Ectodermal cell (in vitro differentiated cells): ENCODE measurements around the gene EEF1G.
A peak's percentile ranks its signal among the peaks of the same experiment; 100 is the strongest.

ENCODE experiments used
- H3K27ac ChIP-seq: 2 replicates; pipeline ENCODE4 v1.7.0; 2013; ENCODE audit warnings: mild to moderate bottlenecking, low read depth, low read length; ENCODE audit not compliant: insufficient read depth, poor library complexity, severe bottlenecking
- H3K27me3 ChIP-seq: 2 replicates; pipeline ENCODE4 v1.7.0; 2013; ENCODE audit warnings: mild to moderate bottlenecking, low read length; ENCODE audit not compliant: insufficient read depth, control insufficient read depth, poor library complexity, severe bottlenecking
- H3K36me3 ChIP-seq: one replicate; pipeline ENCODE4 v1.7.0; 2013; ENCODE audit warnings: low read length; ENCODE audit not compliant: control insufficient read depth, insufficient read depth
- H3K4me1 ChIP-seq: one replicate; pipeline ENCODE4 v1.7.0; 2013; ENCODE audit warnings: low read length; ENCODE audit not compliant: control insufficient read depth, insufficient read depth
- H3K4me3 ChIP-seq: 2 replicates; pipeline ENCODE4 v1.7.0; 2013; ENCODE audit warnings: low read depth, low read length, control low read depth; ENCODE audit not compliant: insufficient read depth
- H3K9me3 ChIP-seq: 2 replicates; pipeline ENCODE4 v1.7.0; 2013; ENCODE audit warnings: mild to moderate bottlenecking, low read length, moderate library complexity; ENCODE audit not compliant: control insufficient read depth
- WGBS, 2 experiments: methylation state at CpG; one replicate each; pipeline ENCODE4 v1.1.7; 2013; ENCODE audit warnings: missing lambda C conversion rate in 2 of 2; 5-methylcytosine and 5-hydroxymethylcytosine counted together

EEF1G gene

DNA sequence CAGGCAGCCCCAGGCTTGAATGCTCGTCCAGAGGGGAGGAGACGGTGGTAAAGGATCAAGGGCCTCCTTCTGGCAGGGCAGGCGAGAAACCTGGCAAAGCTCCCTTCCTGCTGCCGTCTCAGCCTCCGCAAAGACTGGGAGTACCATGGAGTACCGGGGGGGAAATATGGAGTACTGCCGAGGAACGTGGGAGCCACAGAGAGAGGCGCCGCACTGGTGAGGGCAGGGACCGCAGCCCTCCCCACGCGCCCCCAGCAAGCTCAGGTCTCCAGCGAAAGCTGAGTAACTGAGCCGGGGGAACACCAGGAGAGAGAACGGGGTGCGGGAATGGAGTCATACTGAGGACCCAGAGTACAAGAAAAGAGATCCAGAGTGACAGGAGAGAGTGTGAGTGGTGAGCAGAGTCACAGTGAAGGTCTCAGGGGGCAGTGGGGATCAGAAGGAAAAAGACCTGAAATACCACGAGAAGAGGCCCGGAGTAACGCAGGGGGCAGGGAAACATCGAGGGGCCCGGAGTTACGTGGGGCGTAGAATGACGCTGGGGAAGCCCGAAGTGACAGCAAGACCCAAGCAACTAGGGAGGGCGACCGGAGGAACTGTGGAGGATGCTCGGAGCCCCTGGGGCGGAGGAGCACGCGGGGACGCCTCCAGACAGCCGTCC lies 38.1 kb upstream of the EEF1G start:
- Histone ChIP-seq H3K27ac (no peak overlapping the region), H3K9me3 (no peaks in the 10 kb centered on the region), H3K36me3 (no peaks in the 10 kb centered on the region), H3K4me1 (peaks cover 11% of the 10 kb centered on the region), H3K4me3 (peak overlapping the region; percentile 63), H3K27me3 (peaks cover 6% of the 10 kb centered on the region)
- WGBS, 2 experiments = 7 to 8% methylated on average over 34 of the region's 34 CpGs

DNA sequence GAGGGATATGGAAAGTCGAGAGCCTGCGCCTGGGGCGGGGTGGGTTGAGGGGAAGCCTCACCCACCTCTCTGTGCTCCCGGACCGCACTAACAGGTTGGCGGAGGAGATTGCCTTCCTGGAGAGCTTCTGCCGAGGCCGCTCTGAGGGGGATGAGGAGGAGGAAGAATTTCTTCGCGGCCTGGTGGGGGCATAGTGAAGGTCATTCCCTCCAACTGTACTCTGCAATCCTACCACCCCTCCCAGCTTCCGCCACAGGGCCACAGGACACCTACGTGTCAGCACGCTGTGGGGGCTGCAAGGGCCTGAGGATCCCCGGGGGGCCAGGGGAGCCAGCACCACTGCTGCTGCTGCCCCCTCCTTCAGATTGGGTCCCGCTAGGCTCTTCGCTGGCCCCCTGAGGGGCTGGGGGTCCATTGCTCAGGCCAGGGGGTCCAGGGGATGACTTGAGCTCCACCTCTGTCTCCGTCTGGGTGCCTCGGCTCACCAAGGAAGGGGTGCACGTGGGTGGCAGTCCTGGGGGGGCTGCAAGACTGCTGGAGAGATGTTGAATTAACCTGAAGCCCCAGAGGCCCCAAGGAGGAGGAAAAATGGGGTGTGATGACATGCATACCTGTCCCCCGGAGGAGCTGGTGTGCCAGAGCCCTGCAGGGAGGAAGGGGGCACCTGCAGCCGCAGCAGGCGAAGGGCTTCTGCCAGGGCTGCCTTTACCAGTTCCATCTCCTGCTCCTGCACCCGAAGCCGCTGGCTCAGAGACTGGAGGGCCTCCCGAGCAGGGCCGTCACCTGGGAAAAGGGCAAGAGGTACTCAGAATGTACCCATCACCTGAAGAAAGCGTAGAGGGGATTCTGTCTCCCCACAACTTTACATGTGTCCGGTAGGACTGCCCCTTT lies 37.4 kb upstream of the EEF1G start:
- no peaks in the 10 kb centered on the region for H3K9me3 ChIP-seq
- H3K4me3 ChIP-seq = peak overlapping the region; percentile 63
- WGBS, 2 experiments = 78 to 82% methylated on average over 24 to 28 of the region's 28 CpGs
- peaks cover 6% of the 10 kb centered on the region for H3K27me3 ChIP-seq
- H3K36me3 ChIP-seq = no peaks in the 10 kb centered on the region
- peaks cover 11% of the 10 kb centered on the region for H3K4me1 ChIP-seq
- no peak overlapping the region for H3K27ac ChIP-seq

DNA sequence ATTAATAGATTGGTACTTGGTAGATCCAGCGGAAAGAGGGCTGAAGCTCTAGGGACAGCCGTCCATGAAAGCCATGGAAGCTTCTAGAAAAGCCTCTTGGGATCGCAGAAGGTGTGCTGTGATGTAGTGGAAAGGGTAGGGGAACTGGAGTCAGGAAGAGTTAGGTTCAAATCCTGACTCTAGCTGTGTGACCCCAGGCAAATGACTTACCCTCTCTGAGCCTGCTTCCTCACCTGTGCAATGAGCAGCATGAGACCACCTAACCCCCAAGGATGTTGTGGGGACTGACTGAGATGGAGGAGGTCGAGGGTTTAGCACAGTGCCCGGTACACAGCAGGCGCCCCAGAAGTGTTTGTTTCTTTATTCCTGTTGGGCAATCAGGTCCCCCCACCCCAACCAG lies 36.7 kb upstream of the EEF1G start:
- Histone ChIP-seq H3K36me3 (no peaks in the 10 kb centered on the region), H3K27ac (no peak overlapping the region), H3K27me3 (peaks cover 6% of the 10 kb centered on the region), H3K9me3 (no peaks in the 10 kb centered on the region), H3K4me1 (peaks cover 12% of the 10 kb centered on the region), H3K4me3 (no peak overlapping the region)
- WGBS, 2 experiments = 92 to 94% methylated on average over 6 of the region's 6 CpGs

GRCh38 chr11:62608776-62609175 lies 35.1 kb upstream of the EEF1G start:
- H3K9me3 ChIP-seq = no peaks in the 10 kb centered on the region
- H3K4me3 ChIP-seq = no peak overlapping the region
- H3K27me3 ChIP-seq = peaks cover 9% of the 10 kb centered on the region
- 92 to 93% methylated on average over 12 of the region's 12 CpGs for WGBS, 2 experiments
- H3K4me1 ChIP-seq = peaks cover 26% of the 10 kb centered on the region
- no peaks in the 10 kb centered on the region for H3K36me3 ChIP-seq
- H3K27ac ChIP-seq = no peak overlapping the region

- no peaks in the 10 kb centered on the region for H3K36me3 ChIP-seq
Observed at GRCh38 chr11:62607714-62608113, 34.0 kb upstream of the EEF1G start.

GRCh38 chr11:62605902-62606301 lies 32.2 kb upstream of the EEF1G start:
- H3K9me3 ChIP-seq = no peaks in the 10 kb centered on the region
- H3K4me1 ChIP-seq = peaks cover 16% of the 10 kb centered on the region
- no peaks in the 10 kb centered on the region for H3K36me3 ChIP-seq
- H3K4me3 ChIP-seq = no peak overlapping the region
- H3K27ac ChIP-seq = no peak overlapping the region
- WGBS, 2 experiments = 91 to 94% methylated on average over 15 of the region's 15 CpGs
- peaks cover 18% of the 10 kb centered on the region for H3K27me3 ChIP-seq

More at GRCh38 chr11:62607714-62608113, 34.0 kb upstream of the EEF1G start:
- Histone ChIP-seq H3K4me1 (peaks cover 26% of the 10 kb centered on the region), H3K9me3 (no peaks in the 10 kb centered on the region), H3K27ac (no peak overlapping the region), H3K4me3 (no peak overlapping the region), H3K27me3 (peaks cover 20% of the 10 kb centered on the region)
- WGBS, 2 experiments = 88% methylated on average over 4 of the region's 4 CpGs

DNA sequence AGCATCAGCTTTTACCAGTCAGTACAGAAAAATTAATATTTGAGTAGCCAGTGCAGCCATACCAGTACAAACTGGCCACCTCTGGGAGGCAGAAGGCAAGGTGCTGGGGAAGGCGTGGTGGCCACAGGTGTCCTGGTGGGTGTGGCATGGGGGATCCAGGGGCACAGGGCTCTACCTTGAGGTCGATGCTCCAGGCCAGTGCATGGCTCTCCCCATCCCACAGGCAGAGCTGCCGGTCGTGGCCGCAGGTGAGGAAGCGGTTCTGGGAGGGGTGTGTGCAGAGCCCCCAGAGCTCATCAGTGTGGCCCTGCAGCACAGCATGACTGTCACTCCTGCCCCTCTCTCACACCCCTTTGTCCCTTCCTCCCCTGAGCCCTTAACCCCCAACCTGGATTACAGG lies 31.8 kb upstream of the EEF1G start:
- no peak overlapping the region for H3K4me3 ChIP-seq
- no peaks in the 10 kb centered on the region for H3K9me3 ChIP-seq
- WGBS, 2 experiments = 92 to 94% methylated on average over 6 of the region's 6 CpGs
- H3K27me3 ChIP-seq = peaks cover 18% of the 10 kb centered on the region
- no peaks in the 10 kb centered on the region for H3K36me3 ChIP-seq
- no peak overlapping the region for H3K27ac ChIP-seq
- H3K4me1 ChIP-seq = peaks cover 16% of the 10 kb centered on the region

GRCh38 chr11:62604460-62605120 lies 30.9 kb upstream of the EEF1G start:
- 53 to 54% methylated on average over 13 of the region's 13 CpGs for WGBS, 2 experiments
- Histone ChIP-seq H3K36me3 (no peaks in the 10 kb centered on the region), H3K27me3 (peaks cover 18% of the 10 kb centered on the region), H3K27ac (no peak overlapping the region), H3K4me1 (peaks cover 24% of the 10 kb centered on the region), H3K4me3 (no peak overlapping the region), H3K9me3 (no peaks in the 10 kb centered on the region)

DNA sequence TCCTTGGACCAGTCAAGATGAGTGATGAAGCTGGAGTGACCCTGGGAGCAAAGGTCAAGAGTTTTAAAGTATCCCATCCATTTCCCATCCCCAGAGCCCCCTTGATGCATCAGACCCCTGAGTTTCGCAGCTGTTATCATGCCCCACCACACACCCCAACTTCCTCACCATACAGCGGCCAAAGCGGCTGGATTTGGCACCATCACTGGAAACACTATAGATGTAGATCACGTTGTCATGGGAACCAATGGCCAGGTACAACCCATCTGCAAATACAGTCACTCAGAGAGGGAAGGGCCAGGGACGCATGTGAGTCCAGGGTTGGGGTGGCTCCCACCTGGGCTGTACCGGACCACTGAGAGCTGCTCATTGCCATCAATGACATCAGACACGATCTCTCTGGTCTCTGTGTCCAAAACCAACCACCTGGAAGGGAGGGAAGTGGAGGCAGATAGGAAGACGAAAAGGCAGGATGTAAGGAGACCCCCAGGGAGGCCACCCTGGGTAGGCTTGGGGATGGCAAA lies 30.1 kb upstream of the EEF1G start:
- Histone ChIP-seq H3K4me3 (no peak overlapping the region), H3K4me1 (peaks cover 30% of the 10 kb centered on the region), H3K36me3 (peaks cover under 1% of the 10 kb centered on the region), H3K9me3 (no peaks in the 10 kb centered on the region), H3K27me3 (peaks cover 18% of the 10 kb centered on the region), H3K27ac (no peak overlapping the region)
- WGBS, 2 experiments = 93 to 96% methylated on average over 8 of the region's 8 CpGs

DNA sequence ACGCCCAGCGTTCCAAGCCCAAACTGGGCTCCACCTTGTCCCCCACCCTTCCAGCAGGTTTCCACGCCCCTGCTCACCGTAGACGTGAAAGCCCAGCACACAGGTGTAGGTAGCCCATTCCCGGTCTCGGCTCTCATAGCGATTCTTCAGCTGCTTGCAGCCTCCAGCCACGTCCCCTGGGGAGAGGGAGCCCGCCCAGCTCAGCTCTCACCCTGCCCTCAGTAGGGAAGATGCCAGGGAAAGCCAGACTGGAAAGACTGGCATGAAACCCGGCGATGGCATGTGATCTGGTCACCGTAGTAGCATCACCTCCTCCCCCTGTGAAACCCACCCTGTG lies 29.3 kb upstream of the EEF1G start:
- peaks cover 30% of the 10 kb centered on the region for H3K4me1 ChIP-seq
- H3K36me3 ChIP-seq = peaks cover 8% of the 10 kb centered on the region
- H3K4me3 ChIP-seq = peak overlapping the region; percentile 98
- H3K27me3 ChIP-seq = peaks cover 18% of the 10 kb centered on the region
- no peak overlapping the region for H3K27ac ChIP-seq
- WGBS, 2 experiments = 53 to 56% methylated on average over 13 of the region's 13 CpGs
- no peaks in the 10 kb centered on the region for H3K9me3 ChIP-seq
